ENCODE data around the gene DCP1A. TPM values are rescaled to one million over a fixed set of nuclear protein-coding genes. Genes with fewer than 3 reads are reported as not detected.
"Not testable (repeated sequence)": the region's sequence is repeated elsewhere in the genome, so short reads cannot be mapped to it uniquely, and the experiment has no call there.

The DCP1A gene
- total RNA-seq, 1 donor from 2014 or later = 32.9 TPM

- Histone ChIP-seq H3K4me3 (peak overlapping the region; percentile 86 to 96), H3K9me3 (no peaks in the 10 kb centered on the region), H3K36me3 (no peaks in the 10 kb centered on the region), H3K27me3 (no peaks in the 10 kb centered on the region), H3K27ac (peak overlapping the region; percentile 79), H3K4me1 (peaks cover 49% of the 10 kb centered on the region)
- TF ChIP-seq POLR2AphosphoS5 (IDR thresholded peaks at IDR 0.05; ENCODE audit: insufficient read depth in 1 of 2, low read depth in 1 of 2) (peak in 1 of 2 donors; percentile 54), POLR2A (IDR thresholded peaks at IDR 0.05) (no peak)
- intact Hi-C loops (cut with DNase I) = no loop called here
- no peak for DNase-seq (ENCODE audit: extremely low spot score in 2 of 2)
These were observed 92.6 kb downstream of the DCP1A start for GRCh38 chr3:53254509-53255422.

- peak overlapping the region; percentile 79 for H3K27ac ChIP-seq
- TF ChIP-seq CTCF (IDR thresholded peaks at IDR 0.05) = no peak
- no peak for TF ChIP-seq POLR2A (IDR thresholded peaks at IDR 0.05)
- TF ChIP-seq POLR2AphosphoS5 (IDR thresholded peaks at IDR 0.05; ENCODE audit: insufficient read depth in 1 of 2, low read depth in 1 of 2) = no peak
- peak overlapping the region; percentile 86 to 96 for H3K4me3 ChIP-seq
- no peaks in the 10 kb centered on the region for H3K9me3 ChIP-seq
- peaks cover 56% of the 10 kb centered on the region for H3K4me1 ChIP-seq
- H3K27me3 ChIP-seq = no peaks in the 10 kb centered on the region
- H3K36me3 ChIP-seq = no peaks in the 10 kb centered on the region
- DNase-seq (ENCODE audit: extremely low spot score in 2 of 2) = no peak
- intact Hi-C loops (cut with DNase I) = no loop called here
These were observed 93.4 kb downstream of the DCP1A start for GRCh38 chr3:53253707-53254508.

GRCh38 chr3:53252947-53253322, 94.4 kb downstream of the DCP1A start:
- DNase-seq (ENCODE audit: extremely low spot score in 2 of 2); H3K4me3 ChIP-seq; H3K27me3 ChIP-seq; H3K27ac ChIP-seq; intact Hi-C loops (cut with DNase I); H3K9me3 ChIP-seq; H3K36me3 ChIP-seq: not testable (repeated sequence)
- H3K4me1 ChIP-seq = peaks cover 62% of the 10 kb centered on the region

- Histone ChIP-seq H3K9me3 (no peaks in the 10 kb centered on the region), H3K4me1 (peaks cover 62% of the 10 kb centered on the region), H3K4me3 (no peak overlapping the region), H3K36me3 (no peaks in the 10 kb centered on the region), H3K27ac (no peak overlapping the region), H3K27me3 (no peaks in the 10 kb centered on the region)
- TF ChIP-seq CTCF (IDR thresholded peaks at IDR 0.05) = no peak
- TF ChIP-seq POLR2A (IDR thresholded peaks at IDR 0.05) = no peak
- TF ChIP-seq POLR2AphosphoS5 (IDR thresholded peaks at IDR 0.05; ENCODE audit: insufficient read depth in 1 of 2, low read depth in 1 of 2) = no peak
- intact Hi-C loops (cut with DNase I) = no loop called here
- DNase-seq (ENCODE audit: extremely low spot score in 2 of 2) = no peak
These were observed 95.0 kb downstream of the DCP1A start for GRCh38 chr3:53252096-53252946.

GRCh38 chr3:53250881-53251605, 96.3 kb downstream of the DCP1A start:
- H3K27me3 ChIP-seq = no peaks in the 10 kb centered on the region
- TF ChIP-seq POLR2AphosphoS5 (IDR thresholded peaks at IDR 0.05; ENCODE audit: insufficient read depth in 1 of 2, low read depth in 1 of 2) = no peak
- TF ChIP-seq POLR2A (IDR thresholded peaks at IDR 0.05) = no peak
- no peak for TF ChIP-seq CTCF (IDR thresholded peaks at IDR 0.05)
- H3K4me1 ChIP-seq = peaks cover 62% of the 10 kb centered on the region
- H3K9me3 ChIP-seq = no peaks in the 10 kb centered on the region
- H3K36me3 ChIP-seq = peaks cover 0 to 5% of the 10 kb centered on the region in 2 donors
- H3K4me3 ChIP-seq = no peak overlapping the region
- no peak overlapping the region for H3K27ac ChIP-seq
- no peak for DNase-seq (ENCODE audit: extremely low spot score in 2 of 2)
- intact Hi-C loops (cut with DNase I) = no loop called here
